Kidney epithelial cell (primary cell): ENCODE data around the gene OR51L1. TPM values are rescaled to one million over a fixed set of nuclear protein-coding genes. Genes with fewer than 3 reads are reported as not detected.

Experiments used
- DNase-seq: peaks from one replicate; pipeline ENCODE4 v3.0.0-alpha.2; 2010; ENCODE audit warnings: low read depth
- H3K27me3 ChIP-seq: 2 replicates; pipeline ENCODE4 v1.6.0; 2011; ENCODE audit warnings: low read length; ENCODE audit not compliant: control insufficient read depth, insufficient read depth
- H3K36me3 ChIP-seq: 2 replicates; pipeline ENCODE4 v1.5.1; 2011; ENCODE audit warnings: low read length; ENCODE audit not compliant: control insufficient read depth, insufficient read depth
- H3K4me3 ChIP-seq: 2 replicates; pipeline ENCODE4 v1.5.1; 2011; ENCODE audit warnings: low read depth, mild to moderate bottlenecking, control low read depth, low read length
- total RNA-seq: library from RNA; depleted of rRNA; stranded (reverse); fragments of >200 nt; gene quantifications from 2 replicates; pipeline ENCODE4 v1.2.3, GENCODE V29; 2015
- TF ChIP-seq, protein P1 (sequence below): IDR thresholded peaks from 2 replicates; pipeline ENCODE4 v1.5.1; 2011; ENCODE audit warnings: mild to moderate bottlenecking, moderate library complexity, low read length, control low read depth, inconsistent platforms; ENCODE audit not compliant: insufficient read depth, poor library complexity, severe bottlenecking

Gene OR51L1
- total RNA-seq, 1 donor from 2014 or later = not detected

DNA sequence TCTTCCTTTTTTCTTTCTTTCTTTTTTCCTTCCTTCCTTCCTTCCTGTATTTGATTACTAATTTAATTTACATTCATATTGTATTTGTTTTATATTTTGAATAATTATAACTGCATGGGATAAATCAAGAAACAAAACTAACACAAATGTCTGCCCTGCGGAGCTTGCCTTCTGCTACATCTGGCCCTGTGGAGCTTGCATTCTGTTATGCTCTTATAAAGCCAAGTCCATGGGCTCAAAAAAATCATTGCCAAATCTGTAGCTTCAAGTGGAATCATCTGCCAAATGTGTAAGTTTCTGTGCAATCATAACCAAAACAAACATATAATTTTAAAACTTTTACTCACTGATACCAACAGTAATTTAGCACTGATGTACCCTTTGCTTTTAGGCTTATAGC is 43.7 kb downstream of the OR51L1 start:
- no peak overlapping the region for H3K4me3 ChIP-seq
- H3K27me3 ChIP-seq = no peaks in the 10 kb centered on the region
- TF ChIP-seq, protein P1, sequence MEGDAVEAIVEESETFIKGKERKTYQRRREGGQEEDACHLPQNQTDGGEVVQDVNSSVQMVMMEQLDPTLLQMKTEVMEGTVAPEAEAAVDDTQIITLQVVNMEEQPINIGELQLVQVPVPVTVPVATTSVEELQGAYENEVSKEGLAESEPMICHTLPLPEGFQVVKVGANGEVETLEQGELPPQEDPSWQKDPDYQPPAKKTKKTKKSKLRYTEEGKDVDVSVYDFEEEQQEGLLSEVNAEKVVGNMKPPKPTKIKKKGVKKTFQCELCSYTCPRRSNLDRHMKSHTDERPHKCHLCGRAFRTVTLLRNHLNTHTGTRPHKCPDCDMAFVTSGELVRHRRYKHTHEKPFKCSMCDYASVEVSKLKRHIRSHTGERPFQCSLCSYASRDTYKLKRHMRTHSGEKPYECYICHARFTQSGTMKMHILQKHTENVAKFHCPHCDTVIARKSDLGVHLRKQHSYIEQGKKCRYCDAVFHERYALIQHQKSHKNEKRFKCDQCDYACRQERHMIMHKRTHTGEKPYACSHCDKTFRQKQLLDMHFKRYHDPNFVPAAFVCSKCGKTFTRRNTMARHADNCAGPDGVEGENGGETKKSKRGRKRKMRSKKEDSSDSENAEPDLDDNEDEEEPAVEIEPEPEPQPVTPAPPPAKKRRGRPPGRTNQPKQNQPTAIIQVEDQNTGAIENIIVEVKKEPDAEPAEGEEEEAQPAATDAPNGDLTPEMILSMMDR = no peak
- DNase-seq = no peak
- H3K36me3 ChIP-seq = no peaks in the 10 kb centered on the region

DNA sequence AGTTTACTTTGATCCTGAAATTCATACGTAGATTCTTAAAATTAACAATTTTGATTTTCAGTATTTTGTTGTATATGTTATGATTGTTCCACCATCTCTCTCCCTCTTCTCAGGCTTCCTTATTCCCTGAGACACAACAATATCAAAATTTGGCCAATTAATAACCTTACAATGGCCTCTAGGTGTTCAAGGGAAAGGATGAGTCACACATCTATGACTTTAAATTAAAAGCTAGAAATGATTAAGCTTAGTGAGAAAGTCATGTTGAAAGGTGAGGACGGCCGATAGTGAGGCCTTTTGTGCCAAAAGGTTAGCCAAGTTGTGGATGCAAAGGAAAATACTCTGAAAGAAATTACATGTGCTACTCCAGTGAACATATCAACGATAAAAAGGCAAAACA is 46.2 kb downstream of the OR51L1 start:
- Histone ChIP-seq H3K4me3 (no peak overlapping the region), H3K27me3 (no peaks in the 10 kb centered on the region), H3K36me3 (no peaks in the 10 kb centered on the region)
- TF ChIP-seq, protein P1 = no peak
- DNase-seq = no peak

DNA sequence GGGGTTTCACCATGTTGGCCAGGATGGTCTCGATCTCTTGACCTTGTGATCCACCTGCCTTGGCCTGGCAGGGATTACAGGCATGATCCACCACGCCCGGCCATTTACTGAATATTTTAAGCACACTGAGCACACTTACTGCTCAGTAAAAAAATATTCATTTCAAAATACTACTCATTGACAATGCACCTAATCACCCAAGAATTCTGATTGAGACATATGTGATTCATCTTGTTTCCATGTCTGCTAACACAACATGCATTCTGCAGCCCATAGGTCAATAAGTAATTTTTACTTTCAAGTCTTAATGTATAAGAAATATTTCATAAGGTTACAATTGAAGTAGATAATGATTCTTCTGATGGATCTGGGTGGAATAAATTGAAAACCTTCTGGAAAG is 47.4 kb downstream of the OR51L1 start:
- Histone ChIP-seq H3K27me3 (no peaks in the 10 kb centered on the region), H3K36me3 (no peaks in the 10 kb centered on the region), H3K4me3 (no peak overlapping the region)
- DNase-seq = no peak
- TF ChIP-seq, protein P1 = no peak

DNA sequence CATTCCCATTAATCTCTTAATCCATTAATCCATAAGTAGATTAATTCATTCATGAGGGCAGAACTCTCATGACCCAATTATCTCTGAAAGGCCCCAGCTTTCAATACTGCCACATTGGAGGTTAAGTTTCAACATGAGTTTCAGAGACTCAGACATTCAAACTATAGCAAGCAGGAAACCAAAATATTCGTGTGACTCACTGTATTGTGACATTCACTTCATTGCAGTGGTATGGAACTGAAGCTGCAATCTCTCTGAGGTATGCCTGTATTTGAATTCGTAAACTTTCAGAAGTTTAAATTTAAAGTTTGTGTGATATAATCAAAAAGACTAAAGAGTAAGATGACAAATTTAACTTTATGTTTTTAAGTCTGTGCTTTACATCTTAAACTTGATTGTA is 48.7 kb downstream of the OR51L1 start:
- Histone ChIP-seq H3K27me3 (no peaks in the 10 kb centered on the region), H3K36me3 (no peaks in the 10 kb centered on the region), H3K4me3 (no peak overlapping the region)
- no peak for DNase-seq
- TF ChIP-seq, protein P1 = no peak

DNA sequence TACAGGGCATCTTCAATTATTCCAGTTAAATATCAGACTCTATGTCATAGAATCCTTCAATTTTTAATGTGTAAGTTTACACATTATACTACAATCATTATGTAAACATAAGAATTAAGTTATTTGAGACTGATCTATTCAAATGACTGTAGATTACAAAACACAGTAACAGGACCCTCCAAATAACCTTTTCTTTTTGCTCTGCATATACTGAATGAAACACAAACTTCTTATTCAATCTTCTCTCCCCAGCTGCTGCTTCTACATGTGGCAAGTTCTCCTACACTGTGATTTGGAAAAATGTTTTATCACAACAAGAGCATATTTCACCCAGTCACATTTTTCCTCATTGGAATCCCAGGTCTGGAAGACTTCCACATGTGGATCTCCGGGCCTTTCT is 51.6 kb downstream of the OR51L1 start, which contains the start of gene OR52J3:
TSS of gene OR52J3 (plus strand) at position 301 of the 400 bp plus-strand sequence. CDS start at position 301, 0 bp downstream.
- Histone ChIP-seq H3K27me3 (no peaks in the 10 kb centered on the region), H3K36me3 (no peaks in the 10 kb centered on the region), H3K4me3 (no peak within 1 kb of the TSS)
- no peak for DNase-seq
- TF ChIP-seq, protein P1 = no peak

DNA sequence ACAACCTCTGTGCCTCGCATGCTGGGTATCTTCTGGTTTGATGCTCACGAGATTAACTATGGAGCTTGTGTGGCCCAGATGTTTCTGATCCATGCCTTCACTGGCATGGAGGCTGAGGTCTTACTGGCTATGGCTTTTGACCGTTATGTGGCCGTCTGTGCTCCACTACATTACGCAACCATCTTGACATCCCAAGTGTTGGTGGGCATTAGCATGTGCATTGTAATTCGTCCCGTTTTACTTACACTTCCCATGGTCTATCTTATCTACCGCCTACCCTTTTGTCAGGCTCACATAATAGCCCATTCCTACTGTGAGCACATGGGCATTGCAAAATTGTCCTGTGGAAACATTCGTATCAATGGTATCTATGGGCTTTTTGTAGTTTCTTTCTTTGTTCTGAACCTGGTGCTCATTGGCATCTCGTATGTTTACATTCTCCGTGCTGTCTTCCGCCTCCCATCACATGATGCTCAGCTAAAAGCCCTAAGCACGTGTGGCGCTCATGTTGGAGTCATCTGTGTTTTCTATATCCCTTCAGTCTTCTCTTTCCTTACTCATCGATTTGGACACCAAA is 52.2 kb downstream of the OR51L1 start:
- TF ChIP-seq, protein P1 = no peak
- no peak for DNase-seq
- Histone ChIP-seq H3K27me3 (no peaks in the 10 kb centered on the region), H3K36me3 (no peaks in the 10 kb centered on the region), H3K4me3 (no peak overlapping the region)
